ENCODE results near the gene TENM4. TPM values are rescaled to one million over a fixed set of nuclear protein-coding genes. Genes with fewer than 3 reads are reported as not detected.

Gene TENM4
- total RNA-seq, 1 experiment from 2014 or later = 25.0 TPM

DNA sequence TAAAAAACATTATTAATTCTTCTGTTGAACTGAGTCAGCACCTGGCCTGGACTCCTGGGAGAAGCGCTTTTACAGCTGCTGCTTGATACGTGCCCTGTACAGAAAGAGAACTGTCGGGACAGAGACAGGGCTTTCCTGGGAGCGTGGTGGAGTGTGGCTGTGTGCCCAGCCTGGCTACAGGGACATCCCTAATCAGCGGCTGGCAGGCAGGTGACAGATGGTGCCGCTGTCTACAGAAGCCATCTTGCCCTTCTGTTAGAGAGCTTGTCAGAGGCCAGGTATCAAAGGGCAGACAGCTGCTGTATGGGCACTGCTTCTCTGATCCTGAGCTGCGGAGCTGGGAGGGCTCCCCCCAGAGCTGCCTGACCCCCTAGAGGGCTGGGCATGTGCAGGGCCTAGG is 361.8 kb downstream of the TENM4 start:
- ATAC-seq (no peak), DNase-seq (ENCODE audit: low spot score) (no peak)
- CTCF ChIA-PET = interaction anchor here (0.7 to 3.0 kb wide), 6 partner anchors 15 to 434 kb away, joined by 3 to 17 read pairs (median 4); no protein-coding TSS in a partner anchor
- peaks cover 10% of the 10 kb centered on the region for H3K4me1 Mint-ChIP-seq
- H3K4me3 Mint-ChIP-seq = no peak overlapping the region
- peaks cover 15% of the 10 kb centered on the region for H3K9me3 Mint-ChIP-seq
- POLR2A ChIA-PET = no interaction called here
- H3K27ac Mint-ChIP-seq = no peak overlapping the region
- H3K36me3 Mint-ChIP-seq = peaks cover 9% of the 10 kb centered on the region
- no peaks in the 10 kb centered on the region for H3K27me3 Mint-ChIP-seq (ENCODE audit: low read depth)
- TF ChIP-seq ATF1 (CRISPR knock-in tag; IDR thresholded peaks at IDR 0.05) = no peak

- Mint-ChIP-seq H3K9me3 (peaks cover 15% of the 10 kb centered on the region), H3K4me1 (peaks cover 15% of the 10 kb centered on the region), H3K27me3 (ENCODE audit: low read depth) (no peaks in the 10 kb centered on the region), H3K4me3 (no peak overlapping the region), H3K36me3 (peaks cover 9% of the 10 kb centered on the region), H3K27ac (no peak overlapping the region)
- no peak for TF ChIP-seq ZNF219 (CRISPR knock-in tag; IDR thresholded peaks at IDR 0.05; ENCODE audit: borderline replicate concordance)
- TF ChIP-seq, protein P1, sequence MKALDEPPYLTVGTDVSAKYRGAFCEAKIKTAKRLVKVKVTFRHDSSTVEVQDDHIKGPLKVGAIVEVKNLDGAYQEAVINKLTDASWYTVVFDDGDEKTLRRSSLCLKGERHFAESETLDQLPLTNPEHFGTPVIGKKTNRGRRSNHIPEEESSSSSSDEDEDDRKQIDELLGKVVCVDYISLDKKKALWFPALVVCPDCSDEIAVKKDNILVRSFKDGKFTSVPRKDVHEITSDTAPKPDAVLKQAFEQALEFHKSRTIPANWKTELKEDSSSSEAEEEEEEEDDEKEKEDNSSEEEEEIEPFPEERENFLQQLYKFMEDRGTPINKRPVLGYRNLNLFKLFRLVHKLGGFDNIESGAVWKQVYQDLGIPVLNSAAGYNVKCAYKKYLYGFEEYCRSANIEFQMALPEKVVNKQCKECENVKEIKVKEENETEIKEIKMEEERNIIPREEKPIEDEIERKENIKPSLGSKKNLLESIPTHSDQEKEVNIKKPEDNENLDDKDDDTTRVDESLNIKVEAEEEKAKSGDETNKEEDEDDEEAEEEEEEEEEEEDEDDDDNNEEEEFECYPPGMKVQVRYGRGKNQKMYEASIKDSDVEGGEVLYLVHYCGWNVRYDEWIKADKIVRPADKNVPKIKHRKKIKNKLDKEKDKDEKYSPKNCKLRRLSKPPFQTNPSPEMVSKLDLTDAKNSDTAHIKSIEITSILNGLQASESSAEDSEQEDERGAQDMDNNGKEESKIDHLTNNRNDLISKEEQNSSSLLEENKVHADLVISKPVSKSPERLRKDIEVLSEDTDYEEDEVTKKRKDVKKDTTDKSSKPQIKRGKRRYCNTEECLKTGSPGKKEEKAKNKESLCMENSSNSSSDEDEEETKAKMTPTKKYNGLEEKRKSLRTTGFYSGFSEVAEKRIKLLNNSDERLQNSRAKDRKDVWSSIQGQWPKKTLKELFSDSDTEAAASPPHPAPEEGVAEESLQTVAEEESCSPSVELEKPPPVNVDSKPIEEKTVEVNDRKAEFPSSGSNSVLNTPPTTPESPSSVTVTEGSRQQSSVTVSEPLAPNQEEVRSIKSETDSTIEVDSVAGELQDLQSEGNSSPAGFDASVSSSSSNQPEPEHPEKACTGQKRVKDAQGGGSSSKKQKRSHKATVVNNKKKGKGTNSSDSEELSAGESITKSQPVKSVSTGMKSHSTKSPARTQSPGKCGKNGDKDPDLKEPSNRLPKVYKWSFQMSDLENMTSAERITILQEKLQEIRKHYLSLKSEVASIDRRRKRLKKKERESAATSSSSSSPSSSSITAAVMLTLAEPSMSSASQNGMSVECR (CRISPR knock-in tag; IDR thresholded peaks at IDR 0.05; ENCODE audit: borderline replicate concordance) = no peak
- CTCF ChIA-PET = interaction anchor here (0.7 to 3.0 kb wide), 3 partner anchors 22 to 117 kb away, joined by 3 to 17 read pairs (median 4); no protein-coding TSS in a partner anchor
- POLR2A ChIA-PET = no interaction called here
- DNase-seq (ENCODE audit: low spot score) (no peak), ATAC-seq (no peak)
These were observed 362.4 kb downstream of the TENM4 start for GRCh38 chr11:79078456-79078855.

DNA sequence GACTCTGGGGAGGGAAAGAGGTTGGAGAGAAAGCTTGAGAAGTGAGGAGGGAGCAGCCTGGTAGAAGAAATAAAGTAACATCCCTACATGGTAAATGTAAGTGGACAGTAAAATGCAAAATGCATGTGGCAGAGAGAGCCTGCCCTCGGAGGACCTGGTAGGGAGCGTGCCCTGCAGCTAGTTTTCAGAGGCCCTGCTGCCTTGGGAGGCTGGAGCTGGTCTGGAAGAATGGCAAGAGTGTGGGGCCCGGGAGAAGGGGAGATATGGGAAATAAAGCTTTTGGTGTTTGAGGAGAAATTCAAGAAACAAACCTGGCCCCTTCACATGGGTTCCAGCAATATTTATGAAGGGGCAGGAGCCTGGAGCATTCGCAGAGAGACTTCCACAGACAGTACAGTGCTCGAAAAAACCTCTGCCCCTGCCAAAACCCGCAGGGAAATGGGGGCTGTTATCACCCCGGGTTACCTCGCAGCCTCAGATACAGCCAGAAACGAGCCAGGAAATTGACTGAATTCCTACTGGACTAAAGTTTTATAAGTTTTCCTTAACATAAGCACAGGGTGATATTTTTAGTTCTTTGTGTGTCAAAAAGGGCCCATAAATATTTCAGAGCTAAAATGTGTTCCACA is 363.0 kb downstream of the TENM4 start:
- H3K27ac Mint-ChIP-seq = no peak overlapping the region
- no peak for ATAC-seq
- H3K36me3 Mint-ChIP-seq = peaks cover 9% of the 10 kb centered on the region
- no peaks in the 10 kb centered on the region; the same call in 1 of the 2 replicates for H3K27me3 Mint-ChIP-seq (ENCODE audit: low read depth)
- ChIA-PET CTCF (interaction anchor here (1.4 to 3.0 kb wide), 2 partner anchors 22 to 117 kb away, joined by 4 to 17 read pairs; no protein-coding TSS in a partner anchor), POLR2A (no interaction called here)
- no peak for DNase-seq (ENCODE audit: low spot score)
- H3K4me1 Mint-ChIP-seq = peaks cover 20% of the 10 kb centered on the region
- H3K9me3 Mint-ChIP-seq = peaks cover 15% of the 10 kb centered on the region
- H3K4me3 Mint-ChIP-seq = no peak overlapping the region
- TF ChIP-seq, protein P2, sequence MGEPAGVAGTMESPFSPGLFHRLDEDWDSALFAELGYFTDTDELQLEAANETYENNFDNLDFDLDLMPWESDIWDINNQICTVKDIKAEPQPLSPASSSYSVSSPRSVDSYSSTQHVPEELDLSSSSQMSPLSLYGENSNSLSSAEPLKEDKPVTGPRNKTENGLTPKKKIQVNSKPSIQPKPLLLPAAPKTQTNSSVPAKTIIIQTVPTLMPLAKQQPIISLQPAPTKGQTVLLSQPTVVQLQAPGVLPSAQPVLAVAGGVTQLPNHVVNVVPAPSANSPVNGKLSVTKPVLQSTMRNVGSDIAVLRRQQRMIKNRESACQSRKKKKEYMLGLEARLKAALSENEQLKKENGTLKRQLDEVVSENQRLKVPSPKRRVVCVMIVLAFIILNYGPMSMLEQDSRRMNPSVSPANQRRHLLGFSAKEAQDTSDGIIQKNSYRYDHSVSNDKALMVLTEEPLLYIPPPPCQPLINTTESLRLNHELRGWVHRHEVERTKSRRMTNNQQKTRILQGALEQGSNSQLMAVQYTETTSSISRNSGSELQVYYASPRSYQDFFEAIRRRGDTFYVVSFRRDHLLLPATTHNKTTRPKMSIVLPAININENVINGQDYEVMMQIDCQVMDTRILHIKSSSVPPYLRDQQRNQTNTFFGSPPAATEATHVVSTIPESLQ (CRISPR knock-in tag; IDR thresholded peaks at IDR 0.05) = no peak
- no peak for TF ChIP-seq JAZF1 (CRISPR knock-in tag; IDR thresholded peaks at IDR 0.05)
- TF ChIP-seq ZNF423 (CRISPR knock-in tag; IDR thresholded peaks at IDR 0.05) = no peak
- no peak for TF ChIP-seq GRHL2 (CRISPR knock-in tag; IDR thresholded peaks at IDR 0.05; ENCODE audit: insufficient replicate concordance, severe bottlenecking)
- TF ChIP-seq NFE2L1 (CRISPR knock-in tag; IDR thresholded peaks at IDR 0.05) = no peak
- TF ChIP-seq ZSCAN18 (CRISPR knock-in tag; IDR thresholded peaks at IDR 0.05) = no peak
- TF ChIP-seq ZBTB21 (CRISPR knock-in tag; IDR thresholded peaks at IDR 0.05; ENCODE audit: borderline replicate concordance) = no peak
- no peak for TF ChIP-seq MLX (CRISPR knock-in tag; IDR thresholded peaks at IDR 0.05)
- no peak for TF ChIP-seq ETV6 (CRISPR knock-in tag; IDR thresholded peaks at IDR 0.05)
- TF ChIP-seq, protein P3, sequence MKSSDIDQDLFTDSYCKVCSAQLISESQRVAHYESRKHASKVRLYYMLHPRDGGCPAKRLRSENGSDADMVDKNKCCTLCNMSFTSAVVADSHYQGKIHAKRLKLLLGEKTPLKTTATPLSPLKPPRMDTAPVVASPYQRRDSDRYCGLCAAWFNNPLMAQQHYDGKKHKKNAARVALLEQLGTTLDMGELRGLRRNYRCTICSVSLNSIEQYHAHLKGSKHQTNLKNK (CRISPR knock-in tag; IDR thresholded peaks at IDR 0.05) = no peak
- no peak for TF ChIP-seq JUN (CRISPR knock-in tag; IDR thresholded peaks at IDR 0.05)
- TF ChIP-seq ZNF121 (CRISPR knock-in tag; IDR thresholded peaks at IDR 0.05) = no peak
- no peak for TF ChIP-seq ERG (CRISPR knock-in tag; IDR thresholded peaks at IDR 0.05)

Data from WTC11 (cell line).